ENCODE results near the gene SH2D1B.
"Not testable (repeated sequence)": the region's sequence is repeated elsewhere in the genome, so short reads cannot be mapped to it uniquely, and the experiment has no call there.

Gene SH2D1B

GRCh38 chr1:162361349-162361748, 50.6 kb downstream of the SH2D1B start:
- no peak for DNase-seq (ENCODE audit: low read depth)

- DNase-seq (ENCODE audit: low read depth): no peak
Observed at GRCh38 chr1:162360874-162361260, 51.1 kb downstream of the SH2D1B start.

- no peak for DNase-seq (ENCODE audit: low read depth)
Observed at GRCh38 chr1:162360237-162360873, 51.6 kb downstream of the SH2D1B start.

- DNase-seq (ENCODE audit: low read depth): no peak
Observed at GRCh38 chr1:162359523-162360236, 52.3 kb downstream of the SH2D1B start.

GRCh38 chr1:162358928-162359327, 53.0 kb downstream of the SH2D1B start:
- DNase-seq (ENCODE audit: low read depth): no peak

- DNase-seq (ENCODE audit: low read depth): no peak
Observed at GRCh38 chr1:162357681-162358266, 54.2 kb downstream of the SH2D1B start.

- DNase-seq (ENCODE audit: low read depth): no peak
Observed at GRCh38 chr1:162353702-162354101, 58.2 kb downstream of the SH2D1B start.

- no peak for DNase-seq (ENCODE audit: low read depth)
Observed at GRCh38 chr1:162353078-162353477, 58.9 kb downstream of the SH2D1B start.

GRCh38 chr1:162351874-162352273, 60.1 kb downstream of the SH2D1B start:
- not testable (repeated sequence) for DNase-seq (ENCODE audit: low read depth)

- no peak for DNase-seq (ENCODE audit: low read depth)
Observed at GRCh38 chr1:162351246-162351842, 60.6 kb downstream of the SH2D1B start.

- DNase-seq (ENCODE audit: low read depth): no peak
Observed at GRCh38 chr1:162349635-162350330, 62.2 kb downstream of the SH2D1B start.

- no peak for DNase-seq (ENCODE audit: low read depth)
Observed at GRCh38 chr1:162347281-162347680, 64.7 kb downstream of the SH2D1B start.

Measured in stimulated activated CD8-positive, alpha-beta memory T cell treated with anti-CD3 and anti-CD28 coated beads, Interleukin-12 subunit alpha, Interleukin-12 subunit beta, amount 100 ng/mL, for 1 hour (primary cell).